ENCODE data around the gene SLC17A5. TPM values are rescaled to one million over a fixed set of nuclear protein-coding genes. Genes with fewer than 3 reads are reported as not detected.

SLC17A5 gene
- total and polyA plus RNA-seq, 9 of the 15 experiments (the other 6 are each of a cell fraction or from before 2014, with no cell fraction given): 1.3 to 7.2 (median 3.4) TPM

- TF ChIP-seq BRD9 (IDR thresholded peaks at IDR 0.05; ENCODE audit: low read depth, partially characterized antibody) (peak; percentile 3), BRCA1 (IDR thresholded peaks at IDR 0.05) (no peak), BRCA1 (CRISPR knock-in tag; IDR thresholded peaks at IDR 0.05) (no peak), FOXA1 (IDR thresholded peaks at IDR 0.05; ENCODE audit: borderline replicate concordance) (no peak), DMBX1 (CRISPR knock-in tag; IDR thresholded peaks at IDR 0.05; ENCODE audit: borderline replicate concordance) (peak; percentile 100), TEAD1 (CRISPR knock-in tag; IDR thresholded peaks at IDR 0.05) (peak in 1 of 2 experiments; percentile 99; a peak in 3 of 4 replicates), BCLAF1 (IDR thresholded peaks at IDR 0.05; ENCODE audit: borderline replicate concordance in 1 of 2, control insufficient read depth in 1 of 2, low read depth in 2 of 2, low read length in 1 of 2) (no peak), ZBTB2 (IDR thresholded peaks at IDR 0.05) (no peak), ZNF507 (tag; conservative IDR thresholded peaks at IDR 0.05) (peak; percentile 85), HES1 (IDR thresholded peaks at IDR 0.05; ENCODE audit: low read depth) (no peak), HDAC6 (IDR thresholded peaks at IDR 0.05; ENCODE audit: low read depth, low read length) (no peak), POLR2H (tag; IDR thresholded peaks at IDR 0.05; ENCODE audit: low read depth) (peak; percentile 93), CAMTA2 (CRISPR knock-in tag; conservative IDR thresholded peaks at IDR 0.05) (no peak), ZNF707 (CRISPR knock-in tag; conservative IDR thresholded peaks at IDR 0.05) (peak; percentile 93), NCOA1 (IDR thresholded peaks at IDR 0.05; ENCODE audit: low read depth) (no peak), MAZ (CRISPR knock-in tag; conservative IDR thresholded peaks at IDR 0.05 in 1 of 2, IDR thresholded peaks at IDR 0.05 in 1 of 2) (peak in 1 of 2 experiments; percentile 99; a peak in 2 of 4 replicates), PTTG1 (tag; IDR thresholded peaks at IDR 0.05; ENCODE audit: low read depth) (peak; percentile 100), SMARCE1 (IDR thresholded peaks at IDR 0.05) (no peak), CBX3 (IDR thresholded peaks at IDR 0.05; ENCODE audit: borderline replicate concordance in 1 of 2, low read length in 2 of 2) (peak in 1 of 2 experiments; percentile 49; a peak in 1 of 3 replicates), ZNF347 (CRISPR knock-in tag; IDR thresholded peaks at IDR 0.05; ENCODE audit: low read depth) (peak; percentile 99)
Observed at GRCh38 chr6:73564578-73565345, 89.0 kb downstream of the SLC17A5 start (continued).

Measured in K562 (cell line).